ENCODE results near the gene SLC25A29.

DNA sequence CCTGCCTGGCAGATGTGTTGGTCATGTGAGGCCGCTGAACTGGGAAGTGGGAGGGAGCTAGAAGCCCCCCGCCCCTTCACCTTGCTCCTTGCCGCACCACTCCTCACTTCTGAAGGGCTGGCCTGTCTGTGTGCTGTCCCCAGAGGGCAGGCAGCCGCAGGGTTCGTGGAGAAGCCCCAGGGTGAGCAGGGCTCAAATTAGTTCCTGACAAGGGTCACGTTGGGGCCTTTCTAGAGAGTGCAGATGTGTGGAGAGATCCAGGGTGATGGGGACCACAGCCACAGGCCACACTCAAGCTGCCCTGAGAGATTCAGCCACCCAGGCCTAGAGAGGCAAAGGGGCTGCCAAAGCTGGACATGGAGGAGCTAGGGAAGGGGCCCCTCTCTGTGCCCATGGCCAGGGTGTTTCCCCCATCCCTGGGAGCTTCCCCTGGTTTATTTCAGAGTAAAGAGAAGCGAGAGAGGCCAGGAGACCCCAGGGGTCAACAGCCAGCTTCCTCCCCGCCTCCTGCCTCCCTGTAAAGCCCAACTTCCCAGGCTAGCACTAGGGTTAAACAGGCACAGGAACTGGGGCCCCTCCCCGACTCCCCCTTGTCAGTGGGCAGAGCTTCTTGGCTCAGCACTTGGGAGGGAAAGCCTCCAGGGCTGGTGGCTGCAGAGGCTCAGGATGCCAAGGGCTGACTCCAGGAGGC, 16.2 kb downstream of the SLC25A29 start:
- TF ChIP-seq BHLHE40 (IDR thresholded peaks at IDR 0.05; ENCODE audit: low read depth, low read length), result no peak
- TF ChIP-seq, protein P1, sequence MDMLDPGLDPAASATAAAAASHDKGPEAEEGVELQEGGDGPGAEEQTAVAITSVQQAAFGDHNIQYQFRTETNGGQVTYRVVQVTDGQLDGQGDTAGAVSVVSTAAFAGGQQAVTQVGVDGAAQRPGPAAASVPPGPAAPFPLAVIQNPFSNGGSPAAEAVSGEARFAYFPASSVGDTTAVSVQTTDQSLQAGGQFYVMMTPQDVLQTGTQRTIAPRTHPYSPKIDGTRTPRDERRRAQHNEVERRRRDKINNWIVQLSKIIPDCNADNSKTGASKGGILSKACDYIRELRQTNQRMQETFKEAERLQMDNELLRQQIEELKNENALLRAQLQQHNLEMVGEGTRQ (IDR thresholded peaks at IDR 0.05; ENCODE audit: low read depth, low read length), result no peak
- TF ChIP-seq RFX5 (IDR thresholded peaks at IDR 0.05; ENCODE audit: low read depth, low read length), result no peak
- TF ChIP-seq, protein P2, sequence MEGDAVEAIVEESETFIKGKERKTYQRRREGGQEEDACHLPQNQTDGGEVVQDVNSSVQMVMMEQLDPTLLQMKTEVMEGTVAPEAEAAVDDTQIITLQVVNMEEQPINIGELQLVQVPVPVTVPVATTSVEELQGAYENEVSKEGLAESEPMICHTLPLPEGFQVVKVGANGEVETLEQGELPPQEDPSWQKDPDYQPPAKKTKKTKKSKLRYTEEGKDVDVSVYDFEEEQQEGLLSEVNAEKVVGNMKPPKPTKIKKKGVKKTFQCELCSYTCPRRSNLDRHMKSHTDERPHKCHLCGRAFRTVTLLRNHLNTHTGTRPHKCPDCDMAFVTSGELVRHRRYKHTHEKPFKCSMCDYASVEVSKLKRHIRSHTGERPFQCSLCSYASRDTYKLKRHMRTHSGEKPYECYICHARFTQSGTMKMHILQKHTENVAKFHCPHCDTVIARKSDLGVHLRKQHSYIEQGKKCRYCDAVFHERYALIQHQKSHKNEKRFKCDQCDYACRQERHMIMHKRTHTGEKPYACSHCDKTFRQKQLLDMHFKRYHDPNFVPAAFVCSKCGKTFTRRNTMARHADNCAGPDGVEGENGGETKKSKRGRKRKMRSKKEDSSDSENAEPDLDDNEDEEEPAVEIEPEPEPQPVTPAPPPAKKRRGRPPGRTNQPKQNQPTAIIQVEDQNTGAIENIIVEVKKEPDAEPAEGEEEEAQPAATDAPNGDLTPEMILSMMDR (conservative IDR thresholded peaks at IDR 0.05; ENCODE audit: low read depth, low read length), result no peak
- no peak for TF ChIP-seq MAFK (IDR thresholded peaks at IDR 0.05; ENCODE audit: low read depth, low read length)
- no peak for TF ChIP-seq MXI1 (IDR thresholded peaks at IDR 0.05; ENCODE audit: borderline replicate concordance, low read depth, low read length)
- TF ChIP-seq POLR2A (IDR thresholded peaks at IDR 0.05; ENCODE audit: low read depth, low read length), result no peak
- TF ChIP-seq FOS (IDR thresholded peaks at IDR 0.05; ENCODE audit: low read depth, low read length), result no peak

Data from IMR-90 (cell line).